MCF 10A (cell line): ENCODE results near the gene BLOC1S1. TPM values are rescaled to one million over a fixed set of nuclear protein-coding genes. Genes with fewer than 3 reads are reported as not detected.

Experiments
- BruUV-seq: library from RNA; stranded (reverse); fragments of 400-500 nt; replicated peaks from 2 replicates; lab custom pipeline; 2021; lab: Mats Ljungman, UMichigan
- CTCF ChIA-PET: fragments of 300-600 bp; sonication (Branson Sonifier 250); formaldehyde crosslinking; extraction: SDS; loops from one replicate; lab custom pipeline; 2021; ENCODE audit warnings: antibody characterized with exemption, inconsistent platforms; lab: Yijun Ruan, JAX
- POLR2A ChIA-PET: fragments of 300-600, 350-650 bp; sonication (Branson Sonifier 250); formaldehyde crosslinking; extraction: SDS; loops from one replicate; lab custom pipeline; 2020; ENCODE audit warnings: antibody characterized with exemption, inconsistent platforms; lab: Yijun Ruan, JAX
- DNase-seq: peaks from one replicate; pipeline ENCODE4 v3.0.0-alpha.2; 2018; ENCODE audit not compliant: unreplicated experiment
- H3K27ac Mint-ChIP-seq: one replicate; pipeline ENCODE4 v1.8.0; 2022; ENCODE audit warnings: mild to moderate bottlenecking, low read depth, mixed read lengths; ENCODE audit not compliant: unreplicated experiment
- H3K27me3 Mint-ChIP-seq: one replicate; pipeline ENCODE4 v1.8.0; 2022; ENCODE audit warnings: mixed read lengths; ENCODE audit not compliant: insufficient read depth, unreplicated experiment
- H3K36me3 Mint-ChIP-seq: one replicate; pipeline ENCODE4 v1.8.0; 2022; ENCODE audit warnings: mild to moderate bottlenecking, moderate library complexity, mixed read lengths; ENCODE audit not compliant: insufficient read depth, unreplicated experiment
- H3K4me1 Mint-ChIP-seq: one replicate; pipeline ENCODE4 v1.8.0; 2022; ENCODE audit warnings: mixed read lengths; ENCODE audit not compliant: insufficient read depth, unreplicated experiment
- H3K4me3 Mint-ChIP-seq: one replicate; pipeline ENCODE4 v1.8.0; 2022; ENCODE audit warnings: mild to moderate bottlenecking, moderate library complexity, mixed read lengths; ENCODE audit not compliant: unreplicated experiment
- H3K9me3 Mint-ChIP-seq: one replicate; pipeline ENCODE4 v1.8.0; 2022; ENCODE audit warnings: mixed read lengths; ENCODE audit not compliant: unreplicated experiment
- intact Hi-C: fragments of 100-400 bp; cut with micrococcal nuclease; formaldehyde crosslinking; loops from 2 replicates; pipeline ENCODE4 v1.14.1; 2022
- total RNA-seq: library from RNA; stranded (reverse); gene quantifications from 2 replicates; pipeline ENCODE4 v1.2.3, GENCODE V29; 2022
- TF ChIP-seq, protein P1 (sequence below): fragments of 200-600 bp; IDR thresholded peaks from one replicate; pipeline ENCODE4 v1.8.0; 2022; ENCODE audit warnings: antibody characterized with exemption, mild to moderate bottlenecking; ENCODE audit not compliant: unreplicated experiment

Gene BLOC1S1
- total RNA-seq, 1 experiment from 2014 or later: 75.8 TPM

DNA sequence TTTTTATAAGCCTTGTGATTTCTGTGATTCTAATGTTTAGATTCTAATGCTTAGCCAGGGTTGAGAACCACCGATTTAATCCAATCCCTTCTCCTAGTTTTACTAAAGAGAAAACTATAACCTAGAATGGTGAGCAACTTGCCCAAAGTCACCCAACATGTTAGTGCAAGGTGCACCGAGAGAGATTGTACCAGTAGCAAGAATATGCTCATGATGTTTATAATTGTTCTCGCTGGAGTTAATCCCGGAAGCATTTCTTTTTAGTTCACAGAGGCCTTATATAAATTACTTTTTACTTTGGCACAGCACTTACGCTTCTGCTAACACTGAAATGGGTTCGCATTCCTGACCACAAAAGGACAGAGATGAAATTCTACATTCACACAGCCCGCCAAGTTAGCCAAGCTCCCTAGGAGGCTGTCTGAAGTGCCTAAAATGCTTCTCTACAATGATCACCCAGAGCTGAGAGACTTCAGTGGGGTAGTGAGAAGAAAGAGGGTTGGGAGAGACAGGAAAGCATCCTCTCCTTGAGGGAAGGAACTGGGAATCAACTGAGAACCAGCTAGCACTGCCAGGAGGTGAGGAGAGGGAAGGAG is 579 bp upstream of the BLOC1S1 start:
- POLR2A ChIA-PET: interaction anchor here (0.7 to 2.6 kb wide), 6 partner anchors 14 to 216 kb away, joined by 3 to 25 read pairs (median 3); partner anchors contain the start of genes CD63 and SARNP

DNA sequence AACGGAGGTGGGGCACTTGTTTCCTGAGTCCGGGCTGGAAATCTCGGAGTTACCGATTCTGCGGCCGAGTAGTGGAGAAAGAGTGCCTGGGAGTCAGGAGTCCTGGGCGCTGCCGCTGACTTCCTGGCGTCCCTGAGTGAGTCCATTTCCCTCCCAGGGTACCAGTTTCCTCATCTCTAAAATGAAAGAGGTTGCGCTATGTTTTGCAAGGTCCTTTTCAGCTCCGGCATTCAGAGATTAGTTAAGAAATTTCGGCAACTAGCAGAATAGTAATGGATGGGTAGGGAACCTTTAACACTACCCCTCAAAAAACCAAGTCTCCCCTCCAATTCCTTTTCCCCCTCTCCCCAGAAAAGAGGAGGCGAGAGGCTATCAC is 724 bp downstream of the BLOC1S1 start:
- BruUV-seq: no TSS peak
- Mint-ChIP-seq H3K9me3 (no peaks in the 10 kb centered on the region), H3K4me3 (peak overlapping the region; percentile 80), H3K4me1 (peaks cover 31% of the 10 kb centered on the region), H3K27ac (peak overlapping the region; percentile 79), H3K36me3 (peaks cover 8% of the 10 kb centered on the region), H3K27me3 (no peaks in the 10 kb centered on the region)
- TF ChIP-seq, protein P1, sequence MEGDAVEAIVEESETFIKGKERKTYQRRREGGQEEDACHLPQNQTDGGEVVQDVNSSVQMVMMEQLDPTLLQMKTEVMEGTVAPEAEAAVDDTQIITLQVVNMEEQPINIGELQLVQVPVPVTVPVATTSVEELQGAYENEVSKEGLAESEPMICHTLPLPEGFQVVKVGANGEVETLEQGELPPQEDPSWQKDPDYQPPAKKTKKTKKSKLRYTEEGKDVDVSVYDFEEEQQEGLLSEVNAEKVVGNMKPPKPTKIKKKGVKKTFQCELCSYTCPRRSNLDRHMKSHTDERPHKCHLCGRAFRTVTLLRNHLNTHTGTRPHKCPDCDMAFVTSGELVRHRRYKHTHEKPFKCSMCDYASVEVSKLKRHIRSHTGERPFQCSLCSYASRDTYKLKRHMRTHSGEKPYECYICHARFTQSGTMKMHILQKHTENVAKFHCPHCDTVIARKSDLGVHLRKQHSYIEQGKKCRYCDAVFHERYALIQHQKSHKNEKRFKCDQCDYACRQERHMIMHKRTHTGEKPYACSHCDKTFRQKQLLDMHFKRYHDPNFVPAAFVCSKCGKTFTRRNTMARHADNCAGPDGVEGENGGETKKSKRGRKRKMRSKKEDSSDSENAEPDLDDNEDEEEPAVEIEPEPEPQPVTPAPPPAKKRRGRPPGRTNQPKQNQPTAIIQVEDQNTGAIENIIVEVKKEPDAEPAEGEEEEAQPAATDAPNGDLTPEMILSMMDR: no peak
- intact Hi-C loops: no loop called here
- CTCF ChIA-PET: interaction anchor here (0.6 to 1.5 kb wide), 6 partner anchors 9 to 354 kb away, joined by 3 to 7 read pairs (median 4); no protein-coding TSS in a partner anchor
- no peak for DNase-seq
- POLR2A ChIA-PET: interaction anchor here (0.6 to 2.6 kb wide), 7 partner anchors 8 to 1008 kb away, joined by 3 to 25 read pairs (median 4); partner anchors contain the start of gene CD63

More for the DNA sequence above, 579 bp upstream of the BLOC1S1 start:
- TF ChIP-seq, protein P1: no peak
- DNase-seq: no peak
- TSS peak; percentile 90 for BruUV-seq
- peak overlapping the region; percentile 80 for H3K4me3 Mint-ChIP-seq
- H3K27ac Mint-ChIP-seq: peak overlapping the region; percentile 79
- CTCF ChIA-PET: interaction anchor here (0.6 to 0.7 kb wide), 3 partner anchors 14 to 504 kb away, joined by 3 to 5 read pairs (median 3); partner anchors contain the start of gene CD63
- H3K4me1 Mint-ChIP-seq: peaks cover 31% of the 10 kb centered on the region
- peaks cover 1% of the 10 kb centered on the region for H3K27me3 Mint-ChIP-seq
- no peaks in the 10 kb centered on the region for H3K9me3 Mint-ChIP-seq
- H3K36me3 Mint-ChIP-seq: peaks cover 8% of the 10 kb centered on the region
- intact Hi-C loops: no loop called here

DNA sequence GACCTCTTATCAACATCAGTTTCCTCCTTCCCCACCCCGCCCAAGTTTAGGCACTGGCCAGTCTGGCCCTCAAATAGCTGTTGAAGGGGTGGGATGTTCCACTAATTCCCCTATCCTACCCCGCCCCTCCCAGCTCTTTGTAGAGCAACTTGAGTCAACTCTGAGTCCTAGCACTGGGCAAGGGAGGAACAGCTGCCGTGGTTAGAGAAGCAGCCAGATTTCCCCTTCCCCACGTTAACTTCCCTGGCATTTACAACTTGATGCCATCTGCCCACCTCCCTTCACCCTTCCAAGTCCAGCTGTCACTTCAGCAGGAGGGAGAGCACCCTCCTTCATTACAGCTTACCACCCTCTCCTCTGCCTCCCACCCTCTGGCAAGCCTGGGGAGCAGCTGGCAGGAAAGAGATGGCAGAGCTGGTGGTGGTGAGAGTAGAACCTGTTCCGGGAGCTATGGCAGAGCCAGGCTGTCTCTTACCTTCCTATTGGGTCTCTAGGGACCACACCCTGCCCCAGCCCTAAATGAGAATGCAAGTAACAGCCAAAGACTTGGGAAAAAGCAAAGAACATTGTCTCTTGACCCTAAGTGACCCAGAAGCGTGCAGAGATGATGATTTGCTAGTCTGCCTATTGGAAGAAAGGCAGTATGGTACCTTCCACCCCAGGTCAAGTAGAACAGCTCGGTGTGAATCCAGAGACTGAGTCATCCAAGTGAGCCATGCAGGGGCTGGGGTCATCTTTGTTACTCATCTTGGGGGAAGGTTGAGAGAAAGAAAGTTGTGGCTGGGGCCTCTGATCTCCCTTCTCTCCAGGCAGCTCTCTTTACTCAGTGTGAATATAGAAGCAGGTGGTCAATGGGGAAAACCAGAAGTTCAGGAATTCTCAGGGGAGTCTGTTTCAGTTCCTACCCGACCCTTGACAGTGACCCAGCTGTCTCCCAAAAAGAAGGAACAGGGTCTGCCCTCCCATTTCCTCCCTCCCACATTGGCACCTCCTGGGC is 1.5 kb downstream of the BLOC1S1 start:
- peaks cover 8% of the 10 kb centered on the region for H3K36me3 Mint-ChIP-seq
- intact Hi-C loops: no loop called here
- no peaks in the 10 kb centered on the region for H3K27me3 Mint-ChIP-seq
- ChIA-PET CTCF (interaction anchor here (0.5 to 1.5 kb wide), 7 partner anchors 8 to 1331 kb away, joined by 3 to 7 read pairs (median 3); no protein-coding TSS in a partner anchor), POLR2A (interaction anchor here (0.6 to 2.6 kb wide), 4 partner anchors 10 to 1007 kb away, joined by 3 to 25 read pairs (median 4); partner anchors contain the start of gene CD63)
- no TSS peak for BruUV-seq
- H3K27ac Mint-ChIP-seq: peak overlapping the region; percentile 79
- H3K4me1 Mint-ChIP-seq: peaks cover 30% of the 10 kb centered on the region
- no peaks in the 10 kb centered on the region for H3K9me3 Mint-ChIP-seq
- peak overlapping the region; percentile 80 for H3K4me3 Mint-ChIP-seq
- no peak for DNase-seq
- TF ChIP-seq, protein P1: no peak
